ENCODE data around the gene MAN1A1.
A peak's percentile ranks its signal among the peaks of the same experiment; 100 is the strongest.
"Not testable (repeated sequence)": the region's sequence is repeated elsewhere in the genome, so short reads cannot be mapped to it uniquely, and the experiment has no call there.

The MAN1A1 gene

DNA sequence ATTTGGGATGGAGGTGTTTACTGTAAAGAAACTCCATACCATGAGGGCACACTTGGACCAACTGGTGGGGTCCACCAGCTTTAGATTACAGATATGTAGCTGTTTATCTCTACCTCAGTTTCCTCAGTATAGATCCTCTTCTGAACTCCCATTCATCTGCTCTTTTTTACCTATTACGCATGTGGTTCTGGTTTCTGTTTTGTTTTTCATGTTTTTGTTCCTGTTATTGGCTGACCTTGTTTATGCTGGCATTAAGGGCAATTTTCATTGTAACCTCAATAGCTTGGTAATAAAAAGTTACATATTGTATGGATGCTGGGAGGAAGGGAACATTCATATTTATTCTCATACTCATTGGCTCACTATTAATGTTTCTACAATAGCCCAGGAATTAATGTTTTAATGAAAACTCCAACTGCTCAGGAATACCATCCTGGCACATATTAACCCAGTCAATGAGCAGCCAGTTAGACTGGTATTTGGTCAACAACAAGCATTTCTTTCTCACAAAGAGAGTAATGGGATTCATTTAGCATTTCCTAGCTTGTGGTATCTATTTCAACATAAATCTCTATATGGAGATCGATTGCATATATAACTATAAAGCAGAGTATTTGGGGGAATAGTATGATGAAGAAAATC is 187.3 kb downstream of the MAN1A1 start:
- no peak for DNase-seq (ENCODE audit: insufficient read length, low spot score)
- FAIRE-seq = no peak
- no peak for TF ChIP-seq POLR2A (IDR thresholded peaks at IDR 0.05; ENCODE audit: low read depth, low read length)

DNA sequence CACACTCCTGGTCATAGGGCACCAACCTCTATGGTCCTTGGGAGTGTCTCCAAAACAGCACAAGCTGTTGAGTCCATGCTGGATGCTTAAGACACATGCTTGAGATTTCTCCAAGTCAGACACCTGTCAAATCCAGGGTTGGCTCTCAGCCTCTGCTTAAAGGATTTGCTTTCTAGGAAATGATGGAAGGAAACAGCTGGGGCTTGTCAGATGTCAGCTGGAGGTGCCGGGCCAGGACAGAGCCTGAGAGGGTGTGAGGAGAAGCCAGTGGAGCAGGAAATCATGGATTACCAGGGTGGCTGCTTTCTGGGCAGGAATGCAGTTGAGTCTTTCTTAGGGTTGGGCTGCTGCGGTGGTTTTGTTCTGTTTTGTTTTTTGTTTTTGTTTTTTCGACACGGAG is 188.1 kb downstream of the MAN1A1 start:
- FAIRE-seq (no peak), DNase-seq (ENCODE audit: insufficient read length, low spot score) (no peak)
- TF ChIP-seq POLR2A (IDR thresholded peaks at IDR 0.05; ENCODE audit: low read depth, low read length) = no peak

DNA sequence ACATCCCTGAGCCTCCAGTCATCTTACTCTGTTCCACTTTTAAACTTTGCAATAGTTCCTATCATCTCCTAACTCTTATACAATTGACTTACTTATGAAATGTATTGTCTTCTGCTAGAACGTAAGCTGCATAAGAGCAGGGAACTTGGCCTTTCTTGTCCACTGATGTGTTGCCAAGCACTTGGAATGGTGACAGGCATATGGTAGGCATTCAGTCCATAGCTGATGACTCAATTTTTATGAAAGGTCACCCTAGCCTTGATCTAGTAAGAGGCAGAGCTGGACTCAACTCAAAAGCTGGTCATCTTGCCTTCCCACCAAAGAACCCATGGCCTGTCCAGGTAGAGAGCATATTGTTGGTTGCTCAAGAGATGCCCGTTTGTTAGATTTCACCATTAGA is 188.7 kb downstream of the MAN1A1 start:
- FAIRE-seq (no peak), DNase-seq (ENCODE audit: insufficient read length, low spot score) (no peak)
- TF ChIP-seq POLR2A (IDR thresholded peaks at IDR 0.05; ENCODE audit: low read depth, low read length) = no peak

DNA sequence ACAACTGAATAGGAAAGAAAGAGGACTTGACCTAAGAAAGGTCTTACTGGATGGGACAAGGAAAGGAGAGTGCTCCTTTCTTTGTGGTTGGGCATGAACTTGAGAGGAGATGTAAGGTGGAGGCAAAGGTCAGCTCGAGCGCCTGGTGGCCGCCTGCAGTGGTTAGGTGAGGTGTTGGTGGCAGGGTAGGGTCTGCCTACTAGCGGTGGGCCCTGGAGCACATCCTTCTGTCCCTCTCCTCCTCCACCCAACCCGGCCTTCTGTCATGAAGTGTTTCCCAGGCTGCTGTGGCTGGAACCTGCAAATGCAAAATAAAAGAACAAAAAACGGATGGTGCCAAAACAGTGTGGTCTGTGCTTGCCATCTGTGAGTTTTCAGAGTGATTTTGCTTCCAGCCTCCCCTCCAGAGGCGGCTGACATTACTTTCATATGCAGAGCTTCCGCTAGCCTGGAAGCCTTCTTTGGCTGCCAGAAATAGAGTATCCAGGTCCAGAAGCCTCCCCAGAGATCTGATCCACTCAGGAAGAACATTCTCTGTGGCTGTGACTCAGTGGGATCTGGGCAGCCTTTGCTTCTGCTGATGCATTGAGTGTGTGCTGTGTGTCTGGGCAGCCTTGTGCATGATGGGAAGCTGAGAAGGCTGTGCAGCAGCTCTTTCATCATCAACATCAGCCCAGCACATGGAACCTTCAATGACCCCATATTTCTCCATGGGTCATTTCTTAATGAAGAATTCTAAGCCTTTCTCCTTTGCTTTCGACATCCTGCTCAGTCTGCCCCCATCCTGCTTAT is 191.3 kb downstream of the MAN1A1 start:
- DNase-seq (ENCODE audit: insufficient read length, low spot score) (no peak), FAIRE-seq (no peak)
- TF ChIP-seq POLR2A (IDR thresholded peaks at IDR 0.05; ENCODE audit: low read depth, low read length) = no peak

DNA sequence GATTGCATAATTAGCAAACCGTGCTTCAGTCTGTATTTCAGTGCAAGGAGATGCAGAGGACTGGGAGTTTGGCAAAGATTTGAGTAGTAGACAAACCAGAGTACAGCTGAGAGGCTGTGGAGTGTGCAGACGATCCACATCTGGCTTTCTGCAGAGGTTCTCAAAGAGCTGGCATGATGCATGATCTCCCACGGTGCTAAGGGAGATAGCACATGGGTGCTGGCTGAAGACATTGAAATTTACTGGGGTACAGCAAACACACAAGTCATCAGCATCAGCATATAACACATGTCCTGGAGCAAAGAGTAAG is 192.1 kb downstream of the MAN1A1 start:
- no peak for DNase-seq (ENCODE audit: insufficient read length, low spot score)
- no peak for TF ChIP-seq POLR2A (IDR thresholded peaks at IDR 0.05; ENCODE audit: low read depth, low read length)
- FAIRE-seq = no peak

DNA sequence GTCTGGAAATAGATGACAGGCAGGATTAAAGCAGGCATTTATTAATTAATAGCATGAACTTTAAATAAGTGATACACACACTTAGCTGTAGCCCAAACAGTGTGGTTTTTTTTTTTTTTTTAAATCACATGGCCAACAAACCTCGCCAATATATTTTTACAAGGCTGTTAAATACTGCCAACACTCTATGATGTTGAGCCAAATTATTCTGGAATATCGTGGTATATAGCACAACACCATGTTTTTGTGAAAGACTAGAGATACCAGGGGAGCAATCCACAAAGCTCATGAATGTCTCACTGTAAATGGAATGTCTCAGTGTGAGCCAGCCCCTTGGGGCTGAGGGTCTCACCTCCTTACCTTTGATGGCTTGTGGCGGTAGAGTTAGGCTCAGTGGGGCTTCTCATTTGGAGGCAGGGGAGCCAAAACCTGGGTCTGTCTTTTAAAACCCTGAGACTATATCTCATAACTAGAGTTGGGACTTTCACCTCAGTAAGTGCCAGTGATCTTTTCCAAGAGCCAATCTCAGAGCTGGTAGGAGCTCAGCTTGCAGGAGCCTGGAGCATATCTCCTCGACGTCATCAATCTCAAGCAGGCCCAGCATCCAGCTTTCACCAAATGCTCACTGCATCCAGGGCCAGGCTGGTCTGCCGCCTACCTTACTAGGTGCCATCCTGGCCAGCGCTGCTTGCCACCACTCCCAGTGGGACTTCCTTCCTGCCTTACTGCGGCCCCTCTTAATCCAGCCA is 192.6 kb downstream of the MAN1A1 start:
- TF ChIP-seq POLR2A (IDR thresholded peaks at IDR 0.05; ENCODE audit: low read depth, low read length) = no peak
- DNase-seq (ENCODE audit: insufficient read length, low spot score) = no peak
- FAIRE-seq = no peak

DNA sequence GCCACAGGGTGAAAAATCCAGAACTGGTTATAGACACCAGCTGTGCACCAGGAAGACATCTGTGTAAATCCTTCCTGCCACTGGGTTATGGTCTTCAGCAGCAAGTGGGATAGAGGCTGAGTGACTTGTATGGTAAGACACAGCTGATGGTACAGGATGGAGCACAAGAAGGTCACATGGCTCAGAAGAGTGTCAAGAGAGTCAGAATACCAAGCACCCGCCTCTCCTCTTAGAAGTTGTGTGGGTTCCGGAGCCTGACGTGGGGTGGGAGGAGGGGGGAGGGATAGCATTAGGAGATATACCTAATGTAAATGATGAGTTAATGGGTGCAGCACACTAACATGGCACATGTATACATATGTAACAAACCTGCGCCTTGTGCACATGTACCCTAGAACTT is 193.5 kb downstream of the MAN1A1 start:
- not testable (repeated sequence) for DNase-seq (ENCODE audit: insufficient read length, low spot score); FAIRE-seq

DNA sequence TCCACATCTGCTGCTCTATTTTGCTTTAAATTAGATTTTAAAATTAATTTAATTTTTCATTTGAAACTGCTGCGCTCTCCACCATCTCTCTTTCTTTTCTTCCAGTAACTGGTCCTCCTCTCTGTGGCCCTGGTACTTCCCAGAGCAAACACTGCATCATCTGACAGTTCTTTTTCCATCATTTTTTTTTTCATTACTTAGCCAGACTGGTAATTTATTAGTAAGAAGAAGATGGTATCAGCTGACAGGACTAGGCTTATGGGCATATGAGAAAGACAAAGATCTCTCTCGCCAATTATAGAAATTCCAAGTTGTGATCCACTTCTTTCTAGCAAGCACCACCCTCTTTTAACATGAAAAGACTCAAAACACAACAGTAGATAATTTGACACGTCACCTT is 197.4 kb downstream of the MAN1A1 start:
- TF ChIP-seq POLR2A (IDR thresholded peaks at IDR 0.05; ENCODE audit: low read depth, low read length) = no peak
- FAIRE-seq (no peak), DNase-seq (ENCODE audit: insufficient read length, low spot score) (no peak)

DNA sequence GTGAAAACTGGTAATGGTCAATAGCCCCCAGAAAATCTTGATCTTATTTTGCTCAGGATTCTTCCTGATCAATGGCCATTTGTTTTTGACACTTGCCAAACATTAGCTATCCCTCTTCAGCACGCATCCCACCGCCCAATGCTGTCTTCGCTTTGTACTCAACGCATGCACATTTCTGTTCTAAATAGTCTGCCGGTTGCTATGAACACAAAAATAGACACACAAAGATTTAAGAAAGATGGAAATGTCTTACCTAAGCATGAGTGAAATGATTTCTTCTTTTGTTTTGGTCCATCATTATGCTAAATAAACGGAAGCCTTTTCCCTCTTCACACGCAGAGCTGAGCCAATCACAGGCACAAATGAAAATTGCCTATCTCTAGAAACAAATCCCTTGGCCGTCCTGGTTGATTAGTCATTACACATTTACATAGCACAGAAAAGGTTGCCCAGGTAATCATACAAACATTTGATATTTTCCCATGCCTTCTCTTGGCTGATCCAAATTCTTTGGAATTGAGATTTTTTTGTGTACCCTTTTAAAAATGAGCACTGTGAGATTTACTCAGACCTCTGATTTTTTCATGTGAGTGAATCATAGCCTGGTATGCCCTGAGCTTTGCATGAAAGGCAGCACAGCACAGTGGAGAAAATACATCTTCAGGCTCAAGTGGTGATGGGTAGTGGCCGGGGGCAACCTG is 200.6 kb downstream of the MAN1A1 start:
- no peak for TF ChIP-seq POLR2A (IDR thresholded peaks at IDR 0.05; ENCODE audit: low read depth, low read length)
- no peak for DNase-seq (ENCODE audit: insufficient read length, low spot score)
- no peak for FAIRE-seq

DNA sequence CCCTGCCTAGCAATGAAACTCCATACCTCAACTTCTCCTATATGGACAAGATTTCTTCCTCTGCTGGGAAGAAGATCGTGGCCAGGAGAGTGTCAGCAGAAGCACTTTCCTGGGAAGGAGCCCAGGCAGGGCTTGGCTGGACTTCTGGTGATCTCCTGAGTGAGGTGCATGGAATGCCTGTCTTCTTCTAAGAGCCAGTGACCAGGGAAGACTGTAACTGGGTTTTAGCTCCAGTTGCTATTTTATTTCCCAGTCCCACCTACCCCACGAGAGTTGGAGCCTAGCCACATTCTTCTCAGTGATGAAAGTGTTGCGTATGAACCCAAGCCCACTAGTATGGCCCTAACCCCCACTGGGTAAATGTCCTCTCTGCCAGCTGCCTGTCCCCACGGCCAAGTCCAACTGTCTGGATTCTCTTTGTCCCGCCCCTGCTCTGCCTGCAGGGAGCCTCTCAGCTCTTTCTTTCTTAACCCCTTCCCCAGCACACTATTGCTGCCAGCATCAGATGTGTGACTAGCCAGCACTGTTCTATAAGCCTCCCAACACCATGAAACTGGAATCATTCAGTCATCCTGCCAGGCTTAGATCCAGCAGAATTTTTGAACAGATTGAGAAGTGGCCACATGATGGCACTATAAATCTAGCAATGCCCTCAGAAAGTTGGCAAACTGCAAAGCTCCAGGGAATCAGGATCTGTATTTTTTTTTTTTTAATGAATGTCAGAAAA is 201.3 kb downstream of the MAN1A1 start:
- no peak for DNase-seq (ENCODE audit: insufficient read length, low spot score)

DNA sequence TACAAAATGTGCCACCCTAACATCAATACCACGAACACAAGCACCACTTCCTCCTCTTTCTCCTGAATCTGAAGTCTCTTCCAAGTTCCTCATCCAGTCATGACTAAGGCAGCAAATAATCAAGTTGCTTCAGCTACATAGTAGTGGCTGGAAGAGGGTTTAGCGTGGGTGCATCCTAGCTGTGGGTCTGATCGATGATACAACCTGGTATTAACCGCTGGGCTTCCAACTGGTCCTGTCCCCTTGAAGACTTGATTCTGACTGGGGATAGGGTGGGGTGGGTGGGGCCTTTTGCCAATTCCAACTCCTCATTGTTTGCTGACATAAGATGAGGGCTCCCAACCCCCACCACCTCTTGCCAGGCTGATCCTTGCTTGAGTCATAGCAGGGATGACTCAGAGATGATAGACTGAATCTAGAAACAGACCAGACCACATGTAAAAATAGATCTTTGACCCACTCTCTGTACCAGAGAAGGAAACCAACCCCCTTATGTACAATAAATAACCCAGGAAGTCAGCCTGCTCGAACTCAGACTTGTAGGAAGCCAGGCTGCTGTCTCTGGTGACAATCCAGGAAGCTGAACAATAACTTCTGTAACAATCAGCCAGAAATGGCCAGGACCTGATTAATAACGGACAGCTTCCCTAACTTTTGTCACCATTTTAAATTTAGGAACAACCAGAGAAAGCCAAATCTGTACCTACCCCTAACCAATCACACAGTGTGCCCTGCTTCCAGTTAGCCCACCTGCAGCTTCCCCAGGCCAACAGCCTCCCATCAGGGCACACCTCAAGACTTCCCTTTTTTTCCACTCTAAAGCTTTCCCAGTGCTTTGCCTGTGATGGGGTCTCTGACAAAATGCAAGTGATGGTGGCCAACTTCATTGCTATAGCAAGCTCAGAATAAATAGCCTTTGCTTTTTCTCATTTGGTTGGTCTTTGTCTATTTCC is 202.2 kb downstream of the MAN1A1 start:
- TF ChIP-seq POLR2A (IDR thresholded peaks at IDR 0.05; ENCODE audit: low read depth, low read length) = no peak

More for the DNA sequence above, 201.3 kb downstream of the MAN1A1 start:
- no peak for FAIRE-seq
- TF ChIP-seq POLR2A (IDR thresholded peaks at IDR 0.05; ENCODE audit: low read depth, low read length) = no peak

DNA sequence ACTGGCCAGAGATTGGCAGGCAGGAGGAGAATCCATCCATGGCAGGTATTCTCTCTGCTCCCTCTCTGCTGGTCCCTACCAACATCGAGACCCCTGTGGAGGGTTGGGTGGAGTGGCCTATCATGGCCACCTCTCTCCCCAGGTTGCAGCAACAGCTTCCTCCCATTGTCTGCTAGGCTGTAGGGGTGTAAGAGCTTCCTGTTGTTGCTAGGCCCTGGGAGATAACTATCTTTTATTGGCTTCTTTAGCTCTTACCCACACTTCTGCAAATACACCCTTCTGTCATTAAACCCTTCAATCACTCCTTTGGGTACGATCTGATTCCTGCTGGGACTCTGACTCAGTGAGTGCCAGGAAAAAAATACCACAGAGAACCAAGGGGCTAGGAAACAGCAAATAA is 204.4 kb downstream of the MAN1A1 start:
- no peak for TF ChIP-seq POLR2A (IDR thresholded peaks at IDR 0.05; ENCODE audit: low read depth, low read length)
- DNase-seq (ENCODE audit: insufficient read length, low spot score) (no peak), FAIRE-seq (no peak)

More for the DNA sequence above, 202.2 kb downstream of the MAN1A1 start:
- DNase-seq (ENCODE audit: insufficient read length, low spot score) (peak; percentile 61), FAIRE-seq (no peak)

Measured in H54 (cell line).